A549 (cell line): Measurements from ENCODE around the gene CLN6.

Experiments
- CHD2 ChIP-seq: fragments of 150-350 bp; IDR thresholded peaks from 2 replicates; pipeline ENCODE4 v1.6.1; 2014; ENCODE audit warnings: low read length; ENCODE audit not compliant: partially characterized antibody
- CTCF ChIP-seq: fragments of >200 bp; sonication (Bioruptor Twin); formaldehyde crosslinking; IDR thresholded peaks from 3 replicates; pipeline ENCODE4 v1.5.1; 2016
- EP300 ChIP-seq, 2 experiments: fragments of >200 bp; sonication (Bioruptor Twin); formaldehyde crosslinking; IDR thresholded peaks; 2 replicates in 1 of 2; 3 replicates in 1 of 2; pipeline ENCODE4 v1.6.1; 2016 to 2017
- HMGXB4 ChIP-seq: fragments of 250-450 bp; sonication (Bioruptor Pico); IDR thresholded peaks from 2 replicates; pipeline ENCODE4 v1.5.0; 2021; ENCODE audit warnings: mild to moderate bottlenecking, moderate library complexity, borderline replicate concordance
- JUNB ChIP-seq: fragments of >200 bp; sonication (Bioruptor Twin); formaldehyde crosslinking; IDR thresholded peaks from 2 replicates; pipeline ENCODE4 v1.6.1; 2016
- MAZ ChIP-seq: fragments of 150-350 bp; IDR thresholded peaks from 2 replicates; pipeline ENCODE4 v1.6.1; 2014; ENCODE audit warnings: antibody characterized with exemption, low read depth, low read length, borderline replicate concordance
- NPAS2 ChIP-seq: fragments of 250-450 bp; sonication (Bioruptor Pico); IDR thresholded peaks from 2 replicates; pipeline ENCODE4 v1.8.0; 2022; ENCODE audit warnings: mild to moderate bottlenecking, moderate library complexity, borderline replicate concordance
- POLR2A ChIP-seq: IDR thresholded peaks from 2 replicates; pipeline ENCODE4 v1.6.1; 2012; ENCODE audit warnings: mild to moderate bottlenecking, low read length
- RAD21 ChIP-seq, 2 experiments: fragments of >200 bp in 1 of 2; sonication (Bioruptor Twin) in 1 of 2; formaldehyde crosslinking in 1 of 2; IDR thresholded peaks in 1 of 2; conservative IDR thresholded peaks in 1 of 2; 2 replicates in 1 of 2; 3 replicates in 1 of 2; pipeline ENCODE4 v1.6.1; 2012 to 2018; ENCODE audit warnings: inconsistent platforms in 1 of 2
- REST ChIP-seq: fragments of 200-600 bp; sonication (generic); IDR thresholded peaks from 2 replicates; pipeline ENCODE4 v1.6.1; 2016; ENCODE audit warnings: antibody characterized with exemption, mild to moderate bottlenecking, moderate library complexity
- RFX5 ChIP-seq: fragments of 450-650 bp; IDR thresholded peaks from 2 replicates; pipeline ENCODE4 v1.7.1; 2014; ENCODE audit warnings: antibody characterized with exemption, mild to moderate bottlenecking, moderate library complexity
- RNF2 ChIP-seq: fragments of 200-600 bp; sonication (generic); IDR thresholded peaks from 2 replicates; pipeline ENCODE4 v1.6.1; 2016; ENCODE audit warnings: low read depth, mild to moderate bottlenecking, antibody characterized with exemption, moderate library complexity, borderline replicate concordance
- SMC3 ChIP-seq: fragments of >200 bp; sonication (Bioruptor Twin); formaldehyde crosslinking; IDR thresholded peaks from 3 replicates; pipeline ENCODE4 v1.6.1; 2018; ENCODE audit warnings: inconsistent platforms

GRCh38 chr15:68197170-68197492, 32.4 kb downstream of the CLN6 start:
- TF ChIP-seq CTCF = no peak
- no peak for TF ChIP-seq POLR2A
- TF ChIP-seq RFX5 = no peak
- TF ChIP-seq REST = no peak
- TF ChIP-seq RNF2 = no peak
- TF ChIP-seq JUNB = no peak
- no peak for TF ChIP-seq RAD21 (conservative IDR thresholded peaks at IDR 0.05 in 1 of 2, IDR thresholded peaks at IDR 0.05 in 1 of 2)
- no peak for TF ChIP-seq EP300 (IDR thresholded peaks at IDR 0.05)
- no peak for TF ChIP-seq NPAS2 (CRISPR knock-in tag)
- TF ChIP-seq CHD2 = no peak
- no peak for TF ChIP-seq SMC3
- TF ChIP-seq HMGXB4 = no peak
- no peak for TF ChIP-seq MAZ
